ENCODE data around the gene PCGF5. TPM values are rescaled to one million over a fixed set of nuclear protein-coding genes. Genes with fewer than 3 reads are reported as not detected.
A peak's percentile ranks its signal among the peaks of the same experiment; 100 is the strongest.

Gene PCGF5
- total RNA-seq, 4 donors from 2014 or later: 47.8 to 63.7 (median 55.0) TPM

DNA sequence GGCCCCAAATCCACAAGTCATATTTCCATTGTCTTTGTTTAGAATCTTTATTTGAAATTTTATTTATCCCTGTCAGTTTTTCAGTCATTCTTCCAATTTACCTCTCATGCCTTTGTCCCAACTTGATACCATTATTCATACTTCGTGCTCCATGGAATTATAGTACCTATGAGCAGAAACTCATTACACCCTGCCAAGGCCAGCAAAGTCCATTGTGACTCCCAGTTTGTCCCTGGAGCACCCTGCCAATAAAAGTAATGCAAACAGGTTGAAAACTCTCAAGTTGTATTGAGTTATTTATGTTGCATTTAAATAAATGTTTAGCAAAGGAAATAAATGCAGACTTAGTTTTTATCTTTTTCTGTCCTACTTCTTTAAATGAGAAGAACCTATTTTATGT, 19.3 kb downstream of the PCGF5 start:
- Histone ChIP-seq H3K27ac (no peak overlapping the region), H3K4me1 (peaks cover 0 to under 1% of the 10 kb centered on the region in 2 donors), H3K36me3 (no peaks in the 10 kb centered on the region), H3K4me3 (replicated peaks in 1 of 3) (no peak overlapping the region), H3K27me3 (no peaks in the 10 kb centered on the region), H3K9me3 (no peaks in the 10 kb centered on the region)
- DNase-seq: no peak
- WGBS, 2 donors: 96 to 97% methylated on average over 1 of the region's 1 CpG
- intact Hi-C loops (cut with DNase I): no loop called here
- TF ChIP-seq POLR2A (IDR thresholded peaks at IDR 0.05): no peak
- TF ChIP-seq, protein P1, sequence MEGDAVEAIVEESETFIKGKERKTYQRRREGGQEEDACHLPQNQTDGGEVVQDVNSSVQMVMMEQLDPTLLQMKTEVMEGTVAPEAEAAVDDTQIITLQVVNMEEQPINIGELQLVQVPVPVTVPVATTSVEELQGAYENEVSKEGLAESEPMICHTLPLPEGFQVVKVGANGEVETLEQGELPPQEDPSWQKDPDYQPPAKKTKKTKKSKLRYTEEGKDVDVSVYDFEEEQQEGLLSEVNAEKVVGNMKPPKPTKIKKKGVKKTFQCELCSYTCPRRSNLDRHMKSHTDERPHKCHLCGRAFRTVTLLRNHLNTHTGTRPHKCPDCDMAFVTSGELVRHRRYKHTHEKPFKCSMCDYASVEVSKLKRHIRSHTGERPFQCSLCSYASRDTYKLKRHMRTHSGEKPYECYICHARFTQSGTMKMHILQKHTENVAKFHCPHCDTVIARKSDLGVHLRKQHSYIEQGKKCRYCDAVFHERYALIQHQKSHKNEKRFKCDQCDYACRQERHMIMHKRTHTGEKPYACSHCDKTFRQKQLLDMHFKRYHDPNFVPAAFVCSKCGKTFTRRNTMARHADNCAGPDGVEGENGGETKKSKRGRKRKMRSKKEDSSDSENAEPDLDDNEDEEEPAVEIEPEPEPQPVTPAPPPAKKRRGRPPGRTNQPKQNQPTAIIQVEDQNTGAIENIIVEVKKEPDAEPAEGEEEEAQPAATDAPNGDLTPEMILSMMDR (IDR thresholded peaks at IDR 0.05): no peak

DNA sequence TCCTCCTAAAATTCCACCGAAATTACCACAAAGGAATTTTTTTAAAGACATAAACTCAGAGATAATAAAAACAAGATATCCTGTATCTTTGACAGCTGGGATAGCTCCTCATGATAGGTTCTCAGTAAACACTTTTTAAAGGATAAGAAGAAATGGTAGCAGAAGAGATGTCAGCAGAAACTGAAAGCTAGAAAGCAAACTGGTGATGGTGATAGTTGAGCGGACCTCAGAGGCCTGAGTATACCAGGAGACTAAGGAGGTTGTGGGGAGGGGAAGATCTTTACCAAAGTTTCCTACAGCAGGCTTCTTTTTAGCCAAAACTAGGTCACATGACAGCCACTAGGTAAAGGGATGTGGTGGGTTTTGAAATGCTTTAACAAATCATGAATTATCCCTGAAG, 22.5 kb downstream of the PCGF5 start:
- TF ChIP-seq, protein P1 (IDR thresholded peaks at IDR 0.05): no peak
- no peak for TF ChIP-seq POLR2A (IDR thresholded peaks at IDR 0.05)
- no peak for DNase-seq
- Histone ChIP-seq H3K27ac (no peak overlapping the region), H3K9me3 (no peaks in the 10 kb centered on the region), H3K27me3 (no peaks in the 10 kb centered on the region), H3K4me3 (replicated peaks in 1 of 3) (no peak overlapping the region), H3K4me1 (peaks cover 17 to 24% of the 10 kb centered on the region in 2 donors), H3K36me3 (no peaks in the 10 kb centered on the region)
- intact Hi-C loops (cut with DNase I): no loop called here
- WGBS, 2 donors: 93 to 94% methylated on average over 2 of the region's 2 CpGs

DNA sequence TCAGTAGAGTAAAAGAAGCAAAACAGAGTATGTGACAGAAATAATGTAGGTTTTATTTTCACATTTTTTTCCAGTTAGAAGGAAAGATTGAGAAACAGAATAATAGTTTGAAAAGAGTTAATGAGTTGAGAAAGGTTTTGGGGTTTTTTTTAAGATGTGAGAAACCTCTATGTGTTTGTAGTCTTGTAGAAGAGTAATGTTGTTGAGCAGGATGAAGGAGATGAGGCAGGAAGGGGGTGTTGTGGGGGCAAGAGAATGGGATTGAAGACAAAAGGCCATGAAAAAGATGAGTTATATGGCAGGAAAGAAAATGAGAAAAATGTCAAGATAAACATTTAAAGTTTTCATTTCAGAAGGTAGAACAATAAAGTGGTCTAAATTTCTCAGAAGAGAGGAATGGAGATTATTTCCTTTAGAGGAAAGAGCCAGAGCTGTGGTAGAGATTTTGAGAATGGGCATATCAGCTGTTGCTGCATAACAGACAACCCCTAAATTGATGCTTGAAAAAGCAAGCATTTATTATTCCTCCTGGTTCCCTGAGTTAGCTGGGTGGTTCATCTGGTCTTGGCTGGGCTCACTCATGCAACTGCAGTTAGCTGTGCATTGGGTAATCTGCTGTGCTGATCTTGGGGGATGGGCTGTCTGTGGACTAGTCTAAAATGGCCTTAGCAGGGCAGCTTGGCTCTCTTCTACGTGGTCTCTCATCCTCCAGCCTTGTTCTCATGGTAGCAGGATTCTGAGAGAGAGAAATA, 27.1 kb downstream of the PCGF5 start:
- Histone ChIP-seq H3K27me3 (no peaks in the 10 kb centered on the region), H3K4me1 (peaks cover 18 to 24% of the 10 kb centered on the region in 2 donors), H3K4me3 (replicated peaks in 1 of 3) (no peak overlapping the region), H3K9me3 (no peaks in the 10 kb centered on the region), H3K36me3 (no peaks in the 10 kb centered on the region), H3K27ac (peak overlapping the region in 1 of 3 donors; percentile 23)
- WGBS, 2 donors: 55 to 63% methylated on average over 1 of the region's 1 CpG
- TF ChIP-seq, protein P1 (IDR thresholded peaks at IDR 0.05): no peak
- no peak for TF ChIP-seq POLR2A (IDR thresholded peaks at IDR 0.05)
- peak; percentile 13 to 17 for DNase-seq
- intact Hi-C loops (cut with DNase I): no loop called here

DNA sequence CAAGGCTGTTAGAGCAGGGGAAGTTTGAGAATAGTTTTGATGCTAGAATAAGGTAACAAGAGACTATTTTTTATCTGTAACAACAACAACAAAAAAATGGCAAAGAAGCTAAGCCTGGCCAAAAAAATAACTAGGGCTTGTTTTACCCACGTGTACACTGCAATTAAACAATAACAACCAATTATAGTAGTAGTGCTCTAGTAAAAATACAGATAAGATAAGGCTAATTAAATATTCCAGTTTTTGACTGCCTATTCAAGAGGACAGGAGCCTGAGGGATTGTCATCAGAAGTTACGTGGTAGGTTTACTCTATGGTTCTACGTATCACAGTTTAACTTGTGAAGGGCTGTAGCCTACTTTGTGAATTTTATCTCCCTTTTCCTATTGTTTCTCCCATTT, 29.2 kb downstream of the PCGF5 start:
- 78 to 80% methylated on average over 3 of the region's 3 CpGs for WGBS, 2 donors
- H3K4me1 ChIP-seq: peaks cover 18 to 24% of the 10 kb centered on the region in 2 donors
- no peak overlapping the region for H3K27ac ChIP-seq
- no peak for TF ChIP-seq POLR2A (IDR thresholded peaks at IDR 0.05)
- TF ChIP-seq, protein P1 (IDR thresholded peaks at IDR 0.05): no peak
- no peak overlapping the region for H3K4me3 ChIP-seq (replicated peaks in 1 of 3)
- H3K36me3 ChIP-seq: no peaks in the 10 kb centered on the region
- no peaks in the 10 kb centered on the region for H3K27me3 ChIP-seq
- intact Hi-C loops (cut with DNase I): loop anchor here (5.0 kb wide), 2 partner anchors 242 to 342 kb away; no protein-coding TSS in a partner anchor
- no peak for DNase-seq
- no peaks in the 10 kb centered on the region for H3K9me3 ChIP-seq

DNA sequence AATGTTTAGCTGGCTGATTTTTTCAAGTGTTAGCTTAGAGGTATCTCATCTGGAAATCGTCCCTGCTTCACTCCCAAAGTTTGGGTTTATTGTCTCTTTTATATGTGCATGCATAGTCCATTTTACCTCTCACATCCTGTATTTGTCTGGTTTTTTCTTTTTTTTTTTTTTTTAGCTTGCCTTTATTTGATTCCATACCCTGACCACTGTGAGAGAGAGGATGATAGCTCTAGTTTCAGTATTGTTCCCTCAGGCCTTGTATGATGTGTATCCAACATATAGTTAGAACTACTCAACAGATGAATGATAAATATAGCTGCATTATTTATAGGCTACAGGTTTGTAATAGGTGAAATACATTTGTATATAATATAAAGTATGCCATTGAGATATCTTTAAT, 29.9 kb downstream of the PCGF5 start:
- intact Hi-C loops (cut with DNase I): loop anchor here (5.0 kb wide), 2 partner anchors 243 to 343 kb away; no protein-coding TSS in a partner anchor

More for the DNA sequence above, 29.9 kb downstream of the PCGF5 start:
- Histone ChIP-seq H3K36me3 (no peaks in the 10 kb centered on the region), H3K4me1 (peaks cover 15 to 18% of the 10 kb centered on the region in 2 donors), H3K4me3 (replicated peaks in 1 of 3) (no peak overlapping the region), H3K27ac (no peak overlapping the region), H3K27me3 (no peaks in the 10 kb centered on the region), H3K9me3 (no peaks in the 10 kb centered on the region)
- no peak for TF ChIP-seq POLR2A (IDR thresholded peaks at IDR 0.05)
- TF ChIP-seq, protein P1 (IDR thresholded peaks at IDR 0.05): no peak
- DNase-seq: no peak
- WGBS, 2 donors: 55 to 82% methylated on average over 1 of the region's 1 CpG

Data from thyroid gland (tissue), 4 donors.